Measurements from ENCODE around the gene CNTN4. TPM values are rescaled to one million over a fixed set of nuclear protein-coding genes. Genes with fewer than 3 reads are reported as not detected.

Gene CNTN4
- polyA plus RNA-seq, 1 donor (not counting 4 experiments of a cell fraction or from before 2014, with no cell fraction given), result not detected

GRCh38 chr3:2261747-2262146 is 163.1 kb downstream of the CNTN4 start:
- Histone ChIP-seq H4K20me1 (ENCODE audit: control insufficient read depth, extremely low read depth, insufficient read depth, low read length) (no peaks in the 10 kb centered on the region), H3K4me1 (ENCODE audit: control insufficient read depth, extremely low read depth, insufficient read depth, low read length) (no peaks in the 10 kb centered on the region), H2AFZ (ENCODE audit: control insufficient read depth, low read length) (no peak overlapping the region), H3K9me3 (ENCODE audit: control insufficient read depth, low read depth, low read length) (no peaks in the 10 kb centered on the region), H3K4me3 (ENCODE audit: control insufficient read depth in 2 of 3, extremely low read depth in 1 of 3, insufficient read depth in 2 of 3, low read depth in 1 of 3, low read length in 3 of 3) (no peak overlapping the region), H3K36me3 (ENCODE audit: control insufficient read depth in 2 of 2, extremely low read depth in 1 of 2, insufficient read depth in 2 of 2, low read length in 2 of 2) (no peaks in the 10 kb centered on the region), H3K79me2 (ENCODE audit: control insufficient read depth, insufficient read depth, low read length) (no peaks in the 10 kb centered on the region), H3K9me1 (ENCODE audit: control insufficient read depth, extremely low read depth, insufficient read depth, low read length) (no peaks in the 10 kb centered on the region), H3K27me3 (ENCODE audit: control insufficient read depth, extremely low read depth, insufficient read depth, low read length) (no peaks in the 10 kb centered on the region), H3K9ac (ENCODE audit: control insufficient read depth, extremely low read depth, insufficient read depth, low read length) (no peak overlapping the region), H3K4me2 (ENCODE audit: control insufficient read depth, extremely low read depth, insufficient read depth, low read depth, low read length) (no peak overlapping the region), H3K27ac (ENCODE audit: control insufficient read depth, insufficient read depth, low read length) (no peak overlapping the region)
- DNase-seq (ENCODE audit: low read depth, low spot score) (no peak), FAIRE-seq (no peak)
- dilution Hi-C loops (cut with MboI; ENCODE audit: extremely low pct_ligation_motif_present, low sequenced_read_pairs), result no loop called here
- no peak for TF ChIP-seq EZH2 (IDR thresholded peaks at IDR 0.05; ENCODE audit: low read length)
- no peak for TF ChIP-seq CTCF (optimal IDR thresholded peaks at IDR 0.05 in 1 of 3, IDR thresholded peaks at IDR 0.05 in 1 of 3, conservative IDR thresholded peaks at IDR 0.05 in 1 of 3; ENCODE audit: extremely low read depth in 1 of 3, insufficient read depth in 2 of 3, low read length in 3 of 3)

DNA sequence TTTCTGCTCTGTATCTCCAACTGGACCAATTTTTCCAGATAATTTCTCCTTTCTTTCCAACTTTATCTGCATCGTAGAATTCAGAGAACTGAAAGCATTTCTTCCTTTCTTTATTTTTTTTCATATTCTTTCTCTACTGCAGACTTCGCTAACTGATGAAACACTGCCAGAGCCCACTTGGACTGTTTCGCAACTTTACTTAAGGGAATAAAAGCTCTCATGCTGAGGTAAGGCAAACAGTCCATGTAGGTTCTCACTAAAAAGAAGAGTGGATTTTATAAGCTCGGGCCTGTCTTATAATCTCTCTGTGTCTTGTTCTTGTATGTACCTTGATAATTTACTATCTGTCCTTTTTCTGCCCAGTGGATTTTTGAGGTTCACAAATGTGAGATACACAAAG is 163.5 kb downstream of the CNTN4 start:
- no peaks in the 10 kb centered on the region for H4K20me1 ChIP-seq (ENCODE audit: control insufficient read depth, extremely low read depth, insufficient read depth, low read length)
- H3K4me1 ChIP-seq (ENCODE audit: control insufficient read depth, extremely low read depth, insufficient read depth, low read length), result no peaks in the 10 kb centered on the region
- no peaks in the 10 kb centered on the region for H3K27me3 ChIP-seq (ENCODE audit: control insufficient read depth, extremely low read depth, insufficient read depth, low read length)
- H3K36me3 ChIP-seq (ENCODE audit: control insufficient read depth in 2 of 2, extremely low read depth in 1 of 2, insufficient read depth in 2 of 2, low read length in 2 of 2), result no peaks in the 10 kb centered on the region
- DNase-seq (ENCODE audit: low read depth, low spot score), result no peak
- dilution Hi-C loops (cut with MboI; ENCODE audit: extremely low pct_ligation_motif_present, low sequenced_read_pairs), result no loop called here
- H3K9me1 ChIP-seq (ENCODE audit: control insufficient read depth, extremely low read depth, insufficient read depth, low read length), result no peaks in the 10 kb centered on the region
- no peaks in the 10 kb centered on the region for H3K9me3 ChIP-seq (ENCODE audit: control insufficient read depth, low read depth, low read length)
- H3K4me3 ChIP-seq (ENCODE audit: control insufficient read depth in 2 of 3, extremely low read depth in 1 of 3, insufficient read depth in 2 of 3, low read depth in 1 of 3, low read length in 3 of 3), result no peak overlapping the region
- H3K79me2 ChIP-seq (ENCODE audit: control insufficient read depth, insufficient read depth, low read length), result no peaks in the 10 kb centered on the region
- no peak overlapping the region for H3K9ac ChIP-seq (ENCODE audit: control insufficient read depth, extremely low read depth, insufficient read depth, low read length)
- no peak overlapping the region for H3K4me2 ChIP-seq (ENCODE audit: control insufficient read depth, extremely low read depth, insufficient read depth, low read depth, low read length)
- no peak for FAIRE-seq
- TF ChIP-seq CTCF (optimal IDR thresholded peaks at IDR 0.05 in 1 of 3, IDR thresholded peaks at IDR 0.05 in 1 of 3, conservative IDR thresholded peaks at IDR 0.05 in 1 of 3; ENCODE audit: extremely low read depth in 1 of 3, insufficient read depth in 2 of 3, low read length in 3 of 3), result no peak
- no peak for TF ChIP-seq EZH2 (IDR thresholded peaks at IDR 0.05; ENCODE audit: low read length)
- H2AFZ ChIP-seq (ENCODE audit: control insufficient read depth, low read length), result no peak overlapping the region
- no peak overlapping the region for H3K27ac ChIP-seq (ENCODE audit: control insufficient read depth, insufficient read depth, low read length)

All from keratinocyte (primary cell).